Mesendoderm (in vitro differentiated cells): ENCODE measurements around the gene NLK.

ENCODE experiments used
- DNase-seq: peaks from one replicate; pipeline ENCODE4 v3.0.0; 2013
- H2AK5ac ChIP-seq: 2 replicates; pipeline ENCODE4 v1.6.1; 2013; ENCODE audit warnings: low read length, inconsistent platforms
- H2BK120ac ChIP-seq: 2 replicates; pipeline ENCODE4 v1.6.1; 2013; ENCODE audit warnings: low read depth, mild to moderate bottlenecking, low read length, moderate library complexity, mixed read lengths
- H2BK15ac ChIP-seq: replicated peaks from 2 replicates; pipeline ENCODE4 v1.6.1; 2013; ENCODE audit warnings: low read depth, mild to moderate bottlenecking, moderate library complexity
- H2BK5ac ChIP-seq: 2 replicates; pipeline ENCODE4 v1.6.1; 2013; ENCODE audit warnings: low read length, inconsistent platforms
- H3K18ac ChIP-seq: 2 replicates; pipeline ENCODE4 v1.6.1; 2013; ENCODE audit warnings: mild to moderate bottlenecking, low read length, mixed read lengths
- H3K23ac ChIP-seq: one replicate; pipeline ENCODE4 v1.6.1; 2013; ENCODE audit warnings: low read length
- H3K27ac ChIP-seq: 2 replicates; pipeline ENCODE4 v1.5.1; 2013; ENCODE audit warnings: low read depth, mild to moderate bottlenecking, inconsistent platforms, low read length, moderate library complexity
- H3K27me3 ChIP-seq: 2 replicates; pipeline ENCODE4 v1.6.1; 2013; ENCODE audit warnings: low read length, control low read depth, mild to moderate bottlenecking, inconsistent platforms; ENCODE audit not compliant: insufficient read depth, poor library complexity
- H3K36me3 ChIP-seq: 2 replicates; pipeline ENCODE4 v1.6.1; 2013; ENCODE audit warnings: low read length, inconsistent platforms; ENCODE audit not compliant: control insufficient read depth, insufficient read depth
- H3K4ac ChIP-seq: one replicate; pipeline ENCODE4 v1.6.1; 2013; ENCODE audit warnings: low read depth, mild to moderate bottlenecking, low read length, moderate library complexity
- H3K4me1 ChIP-seq: 2 replicates; pipeline ENCODE4 v1.6.1; 2013; ENCODE audit warnings: low read depth, low read length, inconsistent platforms; ENCODE audit not compliant: control insufficient read depth
- H3K4me2 ChIP-seq: 2 replicates; pipeline ENCODE4 v1.6.1; 2013; ENCODE audit warnings: low read length
- H3K4me3 ChIP-seq: 2 replicates; pipeline ENCODE4 v1.5.1; 2013; ENCODE audit warnings: mild to moderate bottlenecking, low read length
- H3K56ac ChIP-seq: one replicate; pipeline ENCODE4 v1.6.1; 2013; ENCODE audit warnings: low read length
- H3K79me1 ChIP-seq: 2 replicates; pipeline ENCODE4 v1.6.1; 2013; ENCODE audit warnings: low read length, inconsistent platforms
- H3K79me2 ChIP-seq: 2 replicates; pipeline ENCODE4 v1.6.1; 2013; ENCODE audit warnings: mild to moderate bottlenecking, low read length; ENCODE audit not compliant: control insufficient read depth, insufficient read depth
- H3K9ac ChIP-seq: 2 replicates; pipeline ENCODE4 v1.6.1; 2013; ENCODE audit warnings: low read length, inconsistent platforms
- H4K5ac ChIP-seq: one replicate; pipeline ENCODE4 v1.6.1; 2013; ENCODE audit warnings: low read length
- H4K8ac ChIP-seq: one replicate; pipeline ENCODE4 v1.6.1; 2013; ENCODE audit warnings: low read depth, mild to moderate bottlenecking, control low read depth, low read length, moderate library complexity
- WGBS: extraction: QIAGEN DNeasy Blood & Tissue Kit; methylation state at CpG from one replicate; pipeline ENCODE4 v1.1.7; 2013; ENCODE audit warnings: low lambda C conversion rate, missing lambda C conversion rate; ENCODE audit not compliant: insufficient coverage; ENCODE audit errors: extremely low coverage; 5-methylcytosine and 5-hydroxymethylcytosine counted together

NLK gene

GRCh38 chr17:28194382-28194781 lies 151.9 kb downstream of the NLK start:
- Histone ChIP-seq H3K9ac (no peak overlapping the region), H2BK5ac (no peak overlapping the region), H3K18ac (no peak overlapping the region), H3K4me2 (no peak overlapping the region), H3K27me3 (no peaks in the 10 kb centered on the region), H3K4me1 (no peaks in the 10 kb centered on the region), H3K79me1 (no peaks in the 10 kb centered on the region), H2BK120ac (no peak overlapping the region), H3K36me3 (no peaks in the 10 kb centered on the region), H3K27ac (no peak overlapping the region), H3K56ac (no peak overlapping the region), H3K23ac (no peak overlapping the region), H3K4ac (no peak overlapping the region), H3K4me3 (no peak overlapping the region), H2AK5ac (no peak overlapping the region), H2BK15ac (no peak overlapping the region), H3K79me2 (no peaks in the 10 kb centered on the region), H4K8ac (no peak overlapping the region), H4K5ac (no peak overlapping the region)
- no peak for DNase-seq

DNA sequence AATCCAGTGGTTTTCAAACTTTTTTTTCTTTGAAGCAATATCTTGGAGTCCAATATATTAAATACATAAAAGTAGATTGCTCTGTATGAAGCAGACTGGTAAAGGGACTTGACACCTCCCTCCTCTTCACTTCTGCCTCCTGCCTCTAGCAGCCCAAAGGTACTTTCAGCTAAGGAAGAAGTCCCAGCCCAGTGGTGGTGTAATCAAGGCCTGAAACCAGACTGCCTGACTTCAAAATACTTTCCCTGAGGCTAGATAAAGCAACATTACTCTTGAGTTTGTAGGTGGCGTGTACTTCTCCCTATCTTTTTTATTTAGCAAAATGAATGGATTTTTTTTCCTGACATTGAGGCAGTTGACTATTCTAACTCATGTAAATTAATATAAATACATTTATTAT lies 154.2 kb downstream of the NLK start:
- H3K56ac ChIP-seq: no peak overlapping the region
- no peak overlapping the region for H3K27ac ChIP-seq
- no peak overlapping the region for H3K4me3 ChIP-seq
- H2BK5ac ChIP-seq: no peak overlapping the region
- WGBS: no CpG with 5 or more reads among the region's 1 CpG
- no peak overlapping the region for H3K23ac ChIP-seq
- no peak overlapping the region for H2AK5ac ChIP-seq
- H3K18ac ChIP-seq: no peak overlapping the region
- H3K4ac ChIP-seq: no peak overlapping the region
- H2BK120ac ChIP-seq: no peak overlapping the region
- no peak overlapping the region for H4K5ac ChIP-seq
- no peak for DNase-seq
- no peaks in the 10 kb centered on the region for H3K79me2 ChIP-seq
- H3K27me3 ChIP-seq: no peaks in the 10 kb centered on the region
- no peaks in the 10 kb centered on the region for H3K79me1 ChIP-seq
- H3K9ac ChIP-seq: no peak overlapping the region
- H4K8ac ChIP-seq: no peak overlapping the region
- no peak overlapping the region for H2BK15ac ChIP-seq
- no peaks in the 10 kb centered on the region for H3K4me1 ChIP-seq
- no peak overlapping the region for H3K4me2 ChIP-seq
- no peaks in the 10 kb centered on the region for H3K36me3 ChIP-seq

DNA sequence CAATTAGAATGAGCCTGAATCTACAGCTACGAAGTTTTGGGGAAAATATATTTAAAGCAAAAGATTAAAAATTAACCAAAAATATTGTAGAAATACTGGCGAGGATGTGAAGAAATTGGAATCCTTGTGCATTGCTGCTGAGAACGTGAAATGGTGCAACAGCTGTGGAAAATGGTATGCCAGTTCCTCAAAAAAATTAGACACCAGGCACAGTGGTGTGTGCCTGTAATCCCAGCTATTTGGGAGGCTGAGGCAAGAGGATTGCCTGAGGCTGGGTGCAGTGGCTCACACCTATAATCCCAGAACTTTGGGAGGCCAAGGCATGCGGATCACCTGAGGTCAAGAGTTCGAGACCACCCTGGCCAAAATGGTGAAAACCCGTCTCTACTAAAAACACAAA lies 156.6 kb downstream of the NLK start:
- H3K79me1 ChIP-seq: no peaks in the 10 kb centered on the region
- H3K9ac ChIP-seq: no peak overlapping the region
- H3K4me2 ChIP-seq: no peak overlapping the region
- DNase-seq: no peak
- H3K23ac ChIP-seq: no peak overlapping the region
- no peak overlapping the region for H2BK5ac ChIP-seq
- no peak overlapping the region for H2AK5ac ChIP-seq
- H2BK15ac ChIP-seq: no peak overlapping the region
- no peak overlapping the region for H3K4ac ChIP-seq
- H3K36me3 ChIP-seq: no peaks in the 10 kb centered on the region
- H3K79me2 ChIP-seq: no peaks in the 10 kb centered on the region
- no peak overlapping the region for H4K5ac ChIP-seq
- no peak overlapping the region for H3K18ac ChIP-seq
- H3K27me3 ChIP-seq: no peaks in the 10 kb centered on the region
- H3K4me3 ChIP-seq: no peak overlapping the region
- no peak overlapping the region for H3K56ac ChIP-seq
- H3K27ac ChIP-seq: no peak overlapping the region
- WGBS: no CpG with 5 or more reads among the region's 6 CpGs
- H2BK120ac ChIP-seq: no peak overlapping the region
- no peak overlapping the region for H4K8ac ChIP-seq
- H3K4me1 ChIP-seq: no peaks in the 10 kb centered on the region

DNA sequence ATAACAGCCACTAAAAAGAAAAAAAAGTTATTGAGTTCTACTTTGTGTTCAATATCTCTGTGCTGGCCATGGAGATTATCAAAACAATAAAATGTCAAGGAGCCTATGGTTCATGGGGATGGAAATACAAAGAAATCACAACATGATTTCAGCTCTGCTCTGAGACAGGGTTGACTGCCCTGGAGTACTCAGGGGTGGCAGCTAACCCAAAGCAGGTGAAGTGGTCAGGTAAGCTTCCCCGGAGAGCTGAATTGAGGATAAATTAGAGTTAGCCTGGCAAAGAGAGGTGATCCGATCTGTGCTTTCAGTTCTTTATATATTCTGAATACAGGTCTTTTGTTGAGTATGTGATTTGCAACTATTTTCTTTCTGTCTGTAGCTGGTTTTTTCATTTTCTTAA lies 157.3 kb downstream of the NLK start:
- Histone ChIP-seq H3K18ac (no peak overlapping the region), H3K27ac (no peak overlapping the region), H2BK5ac (no peak overlapping the region), H3K4me3 (no peak overlapping the region), H3K27me3 (no peaks in the 10 kb centered on the region), H4K8ac (no peak overlapping the region), H3K79me1 (no peaks in the 10 kb centered on the region), H2AK5ac (no peak overlapping the region), H4K5ac (no peak overlapping the region), H3K4ac (no peak overlapping the region), H3K9ac (no peak overlapping the region), H2BK120ac (no peak overlapping the region), H3K4me2 (no peak overlapping the region), H3K79me2 (no peaks in the 10 kb centered on the region), H3K56ac (no peak overlapping the region), H3K36me3 (no peaks in the 10 kb centered on the region), H3K4me1 (no peaks in the 10 kb centered on the region), H2BK15ac (no peak overlapping the region), H3K23ac (no peak overlapping the region)
- WGBS: no CpG with 5 or more reads among the region's 2 CpGs
- no peak for DNase-seq

DNA sequence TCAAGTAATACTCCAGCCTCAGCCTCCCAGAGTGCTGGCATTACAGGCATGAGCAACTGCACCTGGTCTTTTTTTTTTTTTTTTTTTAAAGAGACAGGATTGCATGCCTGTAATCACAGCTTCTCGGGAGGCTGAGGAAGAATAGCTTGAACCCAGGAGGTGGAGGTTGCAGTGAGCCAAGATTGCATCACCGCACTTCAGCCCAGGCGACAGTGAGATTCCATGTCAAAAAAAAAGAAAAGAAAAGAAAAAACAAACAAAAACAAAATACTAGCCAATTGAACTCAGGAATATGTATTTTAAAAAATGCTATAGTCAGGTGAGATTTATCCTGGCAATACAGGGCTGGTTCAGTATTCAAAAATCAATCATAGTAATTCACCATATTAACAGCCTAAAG lies 158.8 kb downstream of the NLK start:
- no peaks in the 10 kb centered on the region for H3K36me3 ChIP-seq
- H3K27ac ChIP-seq: no peak overlapping the region
- no peak overlapping the region for H3K23ac ChIP-seq
- no peak overlapping the region for H2BK120ac ChIP-seq
- no peak overlapping the region for H2BK5ac ChIP-seq
- no peaks in the 10 kb centered on the region for H3K4me1 ChIP-seq
- peak; percentile 27 for DNase-seq
- H3K79me1 ChIP-seq: no peaks in the 10 kb centered on the region
- H4K8ac ChIP-seq: no peak overlapping the region
- no peak overlapping the region for H3K4ac ChIP-seq
- no peak overlapping the region for H3K18ac ChIP-seq
- no peak overlapping the region for H2BK15ac ChIP-seq
- H3K56ac ChIP-seq: no peak overlapping the region
- no peaks in the 10 kb centered on the region for H3K27me3 ChIP-seq
- no peak overlapping the region for H3K4me2 ChIP-seq
- WGBS: no CpG with 5 or more reads among the region's 3 CpGs
- H3K79me2 ChIP-seq: no peaks in the 10 kb centered on the region
- H4K5ac ChIP-seq: no peak overlapping the region
- no peak overlapping the region for H3K4me3 ChIP-seq
- no peak overlapping the region for H2AK5ac ChIP-seq
- no peak overlapping the region for H3K9ac ChIP-seq

DNA sequence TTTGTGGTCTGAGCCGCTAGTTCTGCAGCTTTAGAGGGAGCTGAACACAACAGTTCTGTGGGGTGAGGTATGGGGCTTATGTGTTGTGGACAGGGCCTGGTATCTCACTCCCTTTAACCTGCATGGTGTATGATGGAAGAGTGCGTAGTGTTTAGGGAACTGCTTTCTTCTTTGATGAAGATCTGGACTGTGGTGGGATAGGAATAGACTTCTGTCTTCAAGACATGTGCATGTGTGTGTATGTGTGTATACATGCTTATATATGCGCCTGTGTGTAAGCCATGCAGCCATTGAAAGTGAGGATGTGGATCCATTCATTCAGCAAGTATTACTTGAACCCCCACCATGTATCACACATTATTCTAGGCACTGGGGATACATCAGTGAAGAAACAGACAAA lies 161.8 kb downstream of the NLK start:
- no peak overlapping the region for H3K56ac ChIP-seq
- no peak for DNase-seq
- H3K9ac ChIP-seq: no peak overlapping the region
- H3K79me1 ChIP-seq: no peaks in the 10 kb centered on the region
- WGBS: no CpG with 5 or more reads among the region's 3 CpGs
- H3K27ac ChIP-seq: no peak overlapping the region
- H3K23ac ChIP-seq: no peak overlapping the region
- H2BK15ac ChIP-seq: no peak overlapping the region
- no peaks in the 10 kb centered on the region for H3K79me2 ChIP-seq
- H4K5ac ChIP-seq: no peak overlapping the region
- no peaks in the 10 kb centered on the region for H3K4me1 ChIP-seq
- no peak overlapping the region for H3K4ac ChIP-seq
- no peak overlapping the region for H2BK5ac ChIP-seq
- H3K18ac ChIP-seq: no peak overlapping the region
- H3K4me2 ChIP-seq: no peak overlapping the region
- no peak overlapping the region for H2AK5ac ChIP-seq
- H2BK120ac ChIP-seq: no peak overlapping the region
- H4K8ac ChIP-seq: no peak overlapping the region
- H3K36me3 ChIP-seq: no peaks in the 10 kb centered on the region
- H3K4me3 ChIP-seq: no peak overlapping the region
- H3K27me3 ChIP-seq: no peaks in the 10 kb centered on the region
